ENCODE data around the gene LPAR5.

Gene LPAR5

GRCh38 chr12:6635375-6635855 is 344 bp downstream of the LPAR5 start:
- no peak for DNase-seq

- DNase-seq: peak; percentile 37
These were observed 3.5 kb downstream of the LPAR5 start for GRCh38 chr12:6632026-6632983.

GRCh38 chr12:6631549-6631961 is 4.2 kb downstream of the LPAR5 start:
- no peak for DNase-seq

GRCh38 chr12:6630736-6631135 is 5.0 kb downstream of the LPAR5 start:
- no peak for DNase-seq

- DNase-seq: peak; percentile 32
These were observed 8.1 kb downstream of the LPAR5 start for GRCh38 chr12:6627616-6628015.

- no peak for DNase-seq
These were observed 9.0 kb downstream of the LPAR5 start for GRCh38 chr12:6626654-6627283.

GRCh38 chr12:6620885-6621274 is 14.9 kb downstream of the LPAR5 start:
- no peak for DNase-seq

GRCh38 chr12:6620137-6620884 is 15.4 kb downstream of the LPAR5 start:
- peak; percentile 21 for DNase-seq

- no peak for DNase-seq
These were observed 17.1 kb downstream of the LPAR5 start for GRCh38 chr12:6618483-6619225.

GRCh38 chr12:6615802-6616201 is 20.0 kb downstream of the LPAR5 start:
- DNase-seq: no peak

- no peak for DNase-seq
These were observed 21.1 kb downstream of the LPAR5 start for GRCh38 chr12:6614513-6615172.

- DNase-seq: peak; percentile 37
These were observed 21.8 kb downstream of the LPAR5 start for GRCh38 chr12:6613776-6614512.

- peak; percentile 24 for DNase-seq
These were observed 22.6 kb downstream of the LPAR5 start for GRCh38 chr12:6613015-6613775.

GRCh38 chr12:6612652-6613014 is 23.1 kb downstream of the LPAR5 start:
- DNase-seq: no peak

GRCh38 chr12:6612247-6612646 is 23.5 kb downstream of the LPAR5 start:
- DNase-seq: peak; percentile 14

GRCh38 chr12:6608592-6609281 is 27.0 kb downstream of the LPAR5 start:
- DNase-seq: no peak

- DNase-seq: peak; percentile 48
These were observed 27.8 kb downstream of the LPAR5 start for GRCh38 chr12:6607751-6608591.

GRCh38 chr12:6606331-6607131 is 29.2 kb downstream of the LPAR5 start:
- DNase-seq: peak; percentile 43

Measured in activated effector memory CD4-positive, alpha-beta T cell treated with Interleukin-2 at 50 U/mL for 16 hours (primary cell).